ENCODE data around the gene SSTR3. TPM values are rescaled to one million over a fixed set of nuclear protein-coding genes. Genes with fewer than 3 reads are reported as not detected.

SSTR3 gene
- total and polyA plus RNA-seq, 2 of the 13 experiments (the other 11 are each of a cell fraction or from before 2014, with no cell fraction given), result 0.08 to 0.64 TPM

GRCh38 chr22:37173709-37174108 lies 38.6 kb downstream of the SSTR3 start:
- TF ChIP-seq ZNF562 (CRISPR knock-in tag; IDR thresholded peaks at IDR 0.05; ENCODE audit: borderline replicate concordance), result no peak
- no peak for TF ChIP-seq ZNF776 (CRISPR knock-in tag; IDR thresholded peaks at IDR 0.05)
- no peak for TF ChIP-seq EEA1 (CRISPR knock-in tag; IDR thresholded peaks at IDR 0.05; ENCODE audit: borderline replicate concordance)
- TF ChIP-seq RXRA (CRISPR knock-in tag; IDR thresholded peaks at IDR 0.05), result no peak
- TF ChIP-seq ZNF619 (CRISPR knock-in tag; IDR thresholded peaks at IDR 0.05), result no peak
- TF ChIP-seq HNRNPH1 (optimal IDR thresholded peaks at IDR 0.05; ENCODE audit: low read depth, low read length), result no peak
- TF ChIP-seq ZNF510 (CRISPR knock-in tag; IDR thresholded peaks at IDR 0.05; ENCODE audit: low read depth), result no peak
- no peak for TF ChIP-seq FOXP4 (CRISPR knock-in tag; IDR thresholded peaks at IDR 0.05)
- TF ChIP-seq TAF1 (CRISPR knock-in tag; IDR thresholded peaks at IDR 0.05), result no peak
- no peak for TF ChIP-seq ZNF350 (CRISPR knock-in tag; IDR thresholded peaks at IDR 0.05; ENCODE audit: borderline replicate concordance, low read depth)
- H3K9ac ChIP-seq (ENCODE audit: insufficient read depth, low read depth, low read length), result no peak overlapping the region
- no peak overlapping the region for H3K27ac ChIP-seq (ENCODE audit: extremely low read length, insufficient read depth, low read length)
- peaks cover 26% of the 10 kb centered on the region for H3K4me1 ChIP-seq (ENCODE audit: insufficient read depth, low read length)
- no peaks in the 10 kb centered on the region for H3K36me3 ChIP-seq (replicated peaks in 1 of 2; ENCODE audit: control insufficient read depth in 1 of 2, insufficient read depth in 2 of 2, low read length in 2 of 2)
- no peak overlapping the region for H3K4me2 ChIP-seq (ENCODE audit: low read depth, low read length)
- intact Hi-C loops (cut with micrococcal nuclease; ENCODE audit: unreplicated experiment) (no loop called here), in situ Hi-C loops (cut with HindIII; ENCODE audit: extremely low pct_ligation_motif_present, low pct_unique_long_range_greater_than_20kb) (no loop called here)
- peaks cover 4 to 39% of the 10 kb centered on the region in 2 experiments for H3K27me3 ChIP-seq (ENCODE audit: control insufficient read depth in 1 of 2, insufficient read depth in 2 of 2, low read length in 2 of 2)
- ATAC-seq (no peak), DNase-seq (ENCODE audit: low spot score) (no peak), FAIRE-seq (no peak)
- CTCF ChIA-PET (ENCODE audit: low intra/inter-chr PET ratio, low total read pairs), result no interaction called here
- POLR2A ChIA-PET, result no interaction called here
- H3K4me3 ChIP-seq (replicated peaks in 1 of 3; ENCODE audit: insufficient read depth in 1 of 3, low read depth in 2 of 3, low read length in 3 of 3), result no peak overlapping the region
- WGBS (ENCODE audit: low lambda C conversion rate), result 20% methylated on average over 6 of the region's 6 CpGs
- H3K79me2 ChIP-seq (ENCODE audit: insufficient read depth, low read length), result no peaks in the 10 kb centered on the region
- no peaks in the 10 kb centered on the region for H3K9me3 ChIP-seq (ENCODE audit: low read length)
- no TSS peak for BruUV-seq (replicated peaks)
- no peak overlapping the region for H2AFZ ChIP-seq (ENCODE audit: low read length)
- no peaks in the 10 kb centered on the region for H4K20me1 ChIP-seq (ENCODE audit: insufficient read depth, low read length)
